CD14-positive monocyte (primary cell): ENCODE results near the gene COMP. TPM values are rescaled to one million over a fixed set of nuclear protein-coding genes. Genes with fewer than 3 reads are reported as not detected.

Experiments
- DNase-seq, 3 donors: peaks; one replicate each; pipeline ENCODE4 v3.0.0-alpha.2; 2011 to 2022
- H2AFZ ChIP-seq: 2 replicates; pipeline ENCODE4 v1.6.0; 2012; ENCODE audit warnings: mild to moderate bottlenecking, low read depth, low read length, inconsistent platforms; ENCODE audit not compliant: insufficient read depth, poor library complexity, severe bottlenecking
- H3K27ac ChIP-seq, 2 donors: 1 replicate in 1 of 2; 2 replicates in 1 of 2; pipeline ENCODE4 v1.5.1; 2012 to 2013; ENCODE audit warnings: low read length in 2 of 2, control low read depth in 1 of 2, inconsistent platforms in 1 of 2, low read depth in 1 of 2, mild to moderate bottlenecking in 1 of 2
- H3K27me3 ChIP-seq, 2 donors: one replicate each; pipeline versions ENCODE4 v1.6.0 to v1.6.1; 2011 to 2013; ENCODE audit warnings: low read length in 2 of 2; ENCODE audit not compliant: control insufficient read depth in 2 of 2, insufficient read depth in 2 of 2
- H3K36me3 ChIP-seq, 2 donors: replicated peaks in 1 of 2; 1 replicate in 1 of 2; 2 replicates in 1 of 2; pipeline versions ENCODE4 v1.5.1 to v1.6.1; 2012 to 2013; ENCODE audit warnings: low read length in 2 of 2, control low read depth in 1 of 2, inconsistent platforms in 1 of 2, mild to moderate bottlenecking in 1 of 2; ENCODE audit not compliant: insufficient read depth in 2 of 2, control insufficient read depth in 1 of 2
- H3K4me1 ChIP-seq, 2 donors: 1 replicate in 1 of 2; 2 replicates in 1 of 2; pipeline versions ENCODE4 v1.5.1 to v1.6.1; 2012 to 2013; ENCODE audit warnings: low read length in 2 of 2, control low read depth in 1 of 2, inconsistent platforms in 1 of 2, mild to moderate bottlenecking in 1 of 2, moderate library complexity in 1 of 2; ENCODE audit not compliant: insufficient read depth in 2 of 2, control insufficient read depth in 1 of 2
- H3K4me2 ChIP-seq: replicated peaks from 2 replicates; pipeline ENCODE3; 2012; ENCODE audit warnings: low read length, moderate library complexity, mild to moderate bottlenecking; ENCODE audit not compliant: poor library complexity, severe bottlenecking; ENCODE audit errors: extremely low read depth
- H3K4me3 ChIP-seq, 3 experiments: fragments of 200-600 bp in 1 of 3; sonication (generic) in 1 of 3; replicated peaks in 1 of 3; 1 replicate in 2 of 3; 2 replicates in 1 of 3; pipeline ENCODE4 v1.5.1; 2011 to 2013; ENCODE audit warnings: low read length in 3 of 3, mild to moderate bottlenecking in 3 of 3, control low read depth in 2 of 3, low read depth in 2 of 3, inconsistent platforms in 1 of 3, moderate library complexity in 1 of 3
- H3K79me2 ChIP-seq: 2 replicates; pipeline ENCODE4 v1.6.0; 2012; ENCODE audit warnings: mild to moderate bottlenecking, control low read depth, inconsistent platforms, low read length, moderate library complexity; ENCODE audit not compliant: insufficient read depth
- H3K9ac ChIP-seq: 2 replicates; pipeline ENCODE4 v1.6.0; 2017; ENCODE audit warnings: low read length, mild to moderate bottlenecking; ENCODE audit not compliant: insufficient read depth, poor library complexity, severe bottlenecking
- H3K9me3 ChIP-seq, 2 donors: replicated peaks in 1 of 2; 1 replicate in 1 of 2; 2 replicates in 1 of 2; pipeline versions ENCODE4 v1.5.1 to v1.6.1; 2012 to 2013; ENCODE audit warnings: low read length in 2 of 2, control low read depth in 1 of 2; ENCODE audit not compliant: control insufficient read depth in 1 of 2, insufficient read depth in 1 of 2
- H4K20me1 ChIP-seq: 2 replicates; pipeline ENCODE4 v1.6.0; 2012; ENCODE audit warnings: mild to moderate bottlenecking, low read length, control low read depth, moderate library complexity; ENCODE audit not compliant: insufficient read depth
- H3K27ac Mint-ChIP-seq, 7 donors: one replicate each; pipeline ENCODE4 v1.8.0; 2020; ENCODE audit warnings: mild to moderate bottlenecking in 7 of 7, mixed read lengths in 7 of 7, moderate library complexity in 6 of 7, inconsistent platforms in 2 of 7
- H3K27me3 Mint-ChIP-seq, 3 donors: one replicate each; pipeline ENCODE4 v1.8.0; 2021 to 2022; ENCODE audit warnings: low read depth in 3 of 3, mild to moderate bottlenecking in 3 of 3, mixed read lengths in 3 of 3, moderate library complexity in 3 of 3, inconsistent platforms in 1 of 3
- H3K36me3 Mint-ChIP-seq, 2 donors: one replicate each; pipeline ENCODE4 v1.8.0; 2020; ENCODE audit warnings: mixed read lengths in 2 of 2, inconsistent platforms in 1 of 2, mild to moderate bottlenecking in 1 of 2
- H3K4me1 Mint-ChIP-seq: one replicate; pipeline ENCODE4 v1.8.0; 2020; ENCODE audit warnings: mild to moderate bottlenecking, mixed read lengths
- H3K4me3 Mint-ChIP-seq, 2 donors: one replicate each; pipeline ENCODE4 v1.8.0; 2020; ENCODE audit warnings: mild to moderate bottlenecking in 2 of 2, mixed read lengths in 2 of 2, moderate library complexity in 1 of 2
- H3K9me3 Mint-ChIP-seq, 7 donors: one replicate each; pipeline ENCODE4 v1.8.0; 2020 to 2022; ENCODE audit warnings: mixed read lengths in 7 of 7, mild to moderate bottlenecking in 6 of 7, moderate library complexity in 6 of 7, inconsistent platforms in 2 of 7
- CTCF ChIP-seq: fragments of 200-600 bp; IDR thresholded peaks from one replicate; pipeline ENCODE4 v1.8.0; 2022; ENCODE audit warnings: antibody characterized with exemption, mild to moderate bottlenecking
- WGBS: methylation state at CpG from one replicate; pipeline ENCODE4 v1.1.5; 2013; ENCODE audit warnings: missing lambda C conversion rate; ENCODE audit not compliant: insufficient coverage; 5-methylcytosine and 5-hydroxymethylcytosine counted together
- intact Hi-C, 2 donors: fragments of 100-400 bp; cut with micrococcal nuclease; formaldehyde crosslinking; loops; one replicate each; pipeline versions ENCODE4 v1.15.0 to v1.15.1; 2023
- polyA plus RNA-seq, 3 donors: library from polyadenylated mRNA; depleted of rRNA in 1 of 3; unstranded in 2 of 3; stranded (reverse) in 1 of 3; fragments of 300-500 nt in 2 of 3; fragments of >200 nt in 1 of 3; fragmentation: Illumina TruSeq in 2 of 3; gene quantifications; 1 replicate in 2 of 3; 2 replicates in 1 of 3; pipeline ENCODE4 v1.2.3, GENCODE V29; 2012 to 2021

COMP gene
- polyA plus RNA-seq, 3 donors = not detected

GRCh38 chr19:18789422-18789869, 1.7 kb downstream of the COMP start:
- no peaks in the 10 kb centered on the region for H3K36me3 ChIP-seq
- Mint-ChIP-seq H3K9me3 (peaks cover 3 to 53% (median 28%) of the 10 kb centered on the region in 7 donors), H3K27me3 (peaks cover 85 to 98% (median 92%) of the 10 kb centered on the region in 3 donors), H3K36me3 (peaks cover 11 to 14% of the 10 kb centered on the region in 2 donors), H3K4me1 (peaks cover 47% of the 10 kb centered on the region), H3K4me3 (peak overlapping the region in 1 of 2 donors; percentile 96), H3K27ac (no peak overlapping the region)
- H3K27ac ChIP-seq = no peak overlapping the region
- no peak overlapping the region for H3K9ac ChIP-seq
- peaks cover 24 to 54% of the 10 kb centered on the region in 2 donors for H3K4me1 ChIP-seq
- peak overlapping the region; percentile 53 for H3K4me2 ChIP-seq
- H2AFZ ChIP-seq = peak overlapping the region; percentile 6
- DNase-seq = no peak
- 6% methylated on average over 35 of the region's 38 CpGs for WGBS
- intact Hi-C loops = no loop called here
- no peaks in the 10 kb centered on the region for H4K20me1 ChIP-seq
- H3K4me3 ChIP-seq = peak overlapping the region in 1 of 3 experiments; percentile 48
- no peak for TF ChIP-seq CTCF
- H3K79me2 ChIP-seq = no peaks in the 10 kb centered on the region
- peaks cover 0 to 18% of the 10 kb centered on the region in 2 donors for H3K9me3 ChIP-seq
- peaks cover 44 to 90% of the 10 kb centered on the region in 2 donors for H3K27me3 ChIP-seq

- intact Hi-C loops = no loop called here
- Histone ChIP-seq H3K9me3 (peaks cover 0 to 18% of the 10 kb centered on the region in 2 donors), H3K4me1 (peaks cover 24 to 54% of the 10 kb centered on the region in 2 donors), H3K9ac (no peak overlapping the region), H3K27me3 (peaks cover 41 to 89% of the 10 kb centered on the region in 2 donors), H3K4me2 (peak overlapping the region; percentile 53), H3K79me2 (no peaks in the 10 kb centered on the region), H4K20me1 (no peaks in the 10 kb centered on the region), H3K4me3 (peak overlapping the region in 1 of 3 experiments; percentile 25), H2AFZ (no peak overlapping the region), H3K36me3 (no peaks in the 10 kb centered on the region), H3K27ac (no peak overlapping the region)
- 7% methylated on average over 42 of the region's 68 CpGs for WGBS
- peak overlapping the region; percentile 47 to 96 for H3K4me3 Mint-ChIP-seq
- H3K4me1 Mint-ChIP-seq = peaks cover 48% of the 10 kb centered on the region
- peaks cover 3 to 56% (median 28%) of the 10 kb centered on the region in 7 donors for H3K9me3 Mint-ChIP-seq
- peaks cover 84 to 98% (median 93%) of the 10 kb centered on the region in 3 donors for H3K27me3 Mint-ChIP-seq
- DNase-seq = no peak
- peaks cover 11 to 14% of the 10 kb centered on the region in 2 donors for H3K36me3 Mint-ChIP-seq
- no peak overlapping the region for H3K27ac Mint-ChIP-seq
- no peak for TF ChIP-seq CTCF
These were observed 2.3 kb downstream of the COMP start for GRCh38 chr19:18788529-18789421.
